ENCODE data around the gene ANO8.

ANO8 gene

DNA sequence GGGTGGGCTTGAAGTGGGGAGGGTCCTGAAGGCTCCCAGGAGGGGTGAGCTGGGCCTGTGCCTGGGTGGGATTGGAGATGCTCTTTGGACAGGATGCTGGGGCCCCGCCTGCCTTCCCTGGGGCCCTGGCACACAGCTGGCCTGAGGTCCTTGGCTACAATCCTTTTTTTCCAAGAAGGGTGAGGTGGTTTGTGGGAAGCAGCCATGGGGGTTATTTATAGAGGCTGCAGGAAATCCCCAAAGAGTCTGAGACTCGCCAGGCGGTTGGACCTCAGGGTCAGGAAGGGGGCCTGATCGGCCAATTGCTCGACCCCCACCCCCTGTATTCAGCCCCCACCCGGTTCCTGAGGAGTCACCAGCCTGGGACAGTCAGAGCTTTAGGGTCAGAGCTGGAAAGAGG is 12.7 kb upstream of the ANO8 start:
- DNase-seq = no peak

DNA sequence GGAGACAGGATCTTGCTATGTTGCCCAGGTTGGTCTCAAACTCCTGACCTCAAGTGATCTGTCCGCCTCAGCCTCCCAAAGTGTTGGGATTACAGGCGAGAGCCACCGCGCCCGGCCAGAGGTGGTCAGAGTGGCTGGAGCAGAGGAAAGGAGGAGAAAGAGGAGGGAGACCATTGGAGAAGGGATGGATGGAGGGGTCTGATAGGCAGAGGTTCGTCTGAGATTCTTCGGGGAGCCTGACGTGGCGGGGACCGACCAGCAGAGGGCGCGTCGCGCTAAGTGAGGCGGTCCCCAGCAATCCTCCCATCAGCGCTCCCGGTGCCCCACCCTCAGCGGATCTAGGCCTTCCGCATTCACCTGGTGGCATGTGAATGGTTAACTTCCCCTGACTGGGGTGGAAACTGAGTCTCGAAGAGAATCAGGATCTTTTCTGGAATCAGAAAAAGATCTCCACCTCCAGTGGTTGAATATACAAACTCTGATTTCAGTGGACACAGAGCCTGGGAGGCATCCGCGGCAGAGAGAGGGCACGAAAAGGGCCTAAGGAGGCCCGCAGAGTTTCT is 11.5 kb upstream of the ANO8 start:
- DNase-seq = peak; percentile 33 to 42

DNA sequence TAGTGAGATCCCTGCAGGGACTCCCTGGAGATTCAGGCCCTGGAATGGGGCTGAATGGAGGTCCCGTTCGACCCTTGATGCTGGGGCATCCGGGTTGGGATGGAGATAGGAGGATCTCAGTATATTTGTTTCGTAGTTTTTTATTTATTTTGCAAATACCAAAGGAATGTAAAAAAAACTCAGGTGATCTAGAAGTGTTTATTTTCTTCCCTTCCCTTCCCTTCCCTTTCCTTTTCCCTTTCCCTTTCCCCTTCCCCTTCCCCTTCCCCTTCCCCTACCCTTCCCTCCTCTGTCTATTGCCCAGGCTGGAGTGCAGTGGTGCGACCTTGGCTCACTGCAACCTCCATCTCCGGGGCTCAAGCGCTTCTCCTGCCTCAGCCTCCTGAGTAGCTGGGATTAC is 7.2 kb upstream of the ANO8 start:
- no peak for DNase-seq

DNA sequence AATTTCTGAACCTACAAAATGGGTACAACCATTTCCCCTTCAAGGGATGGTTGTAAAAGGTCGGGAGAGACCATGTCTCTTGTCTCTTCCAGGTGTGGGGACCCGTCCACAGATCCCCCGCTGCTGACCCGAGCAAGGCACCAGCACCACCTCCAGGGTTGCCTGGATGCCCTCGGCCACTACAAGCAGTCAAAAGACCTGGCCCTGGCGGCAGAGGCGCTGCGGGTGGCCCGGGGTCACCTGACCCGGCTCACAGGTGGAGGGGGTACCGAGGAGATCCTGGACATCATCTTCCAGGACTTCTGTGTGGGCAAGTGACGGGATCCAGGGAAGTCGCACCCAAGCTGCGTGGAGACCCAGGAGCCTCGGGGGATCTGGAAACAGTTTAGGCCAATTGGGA is 6.7 kb upstream of the ANO8 start:
- DNase-seq = no peak

DNA sequence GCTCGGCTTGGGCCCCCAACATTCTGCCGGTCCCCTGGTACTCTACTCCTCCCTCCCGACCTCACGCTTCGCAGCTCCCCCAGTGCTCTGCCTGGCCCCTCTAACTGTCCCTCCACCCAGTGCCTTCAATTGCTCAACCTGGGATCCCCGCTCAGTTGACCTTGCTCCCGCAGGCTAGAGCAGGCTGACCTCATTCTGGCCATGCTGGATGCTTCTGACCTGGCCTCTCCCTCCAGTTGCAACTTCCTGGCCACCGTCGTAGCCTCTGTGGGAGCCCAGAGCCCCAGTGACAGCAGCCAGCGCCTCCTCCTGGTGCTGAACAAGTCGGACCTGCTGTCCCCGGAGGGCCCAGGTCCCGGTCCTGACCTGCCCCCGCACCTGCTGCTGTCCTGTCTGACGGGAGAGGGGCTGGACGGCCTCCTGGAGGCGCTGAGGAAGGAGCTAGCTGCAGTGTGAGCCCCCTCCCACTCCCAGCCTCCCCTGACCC is 6.3 kb upstream of the ANO8 start:
- DNase-seq = no peak

DNA sequence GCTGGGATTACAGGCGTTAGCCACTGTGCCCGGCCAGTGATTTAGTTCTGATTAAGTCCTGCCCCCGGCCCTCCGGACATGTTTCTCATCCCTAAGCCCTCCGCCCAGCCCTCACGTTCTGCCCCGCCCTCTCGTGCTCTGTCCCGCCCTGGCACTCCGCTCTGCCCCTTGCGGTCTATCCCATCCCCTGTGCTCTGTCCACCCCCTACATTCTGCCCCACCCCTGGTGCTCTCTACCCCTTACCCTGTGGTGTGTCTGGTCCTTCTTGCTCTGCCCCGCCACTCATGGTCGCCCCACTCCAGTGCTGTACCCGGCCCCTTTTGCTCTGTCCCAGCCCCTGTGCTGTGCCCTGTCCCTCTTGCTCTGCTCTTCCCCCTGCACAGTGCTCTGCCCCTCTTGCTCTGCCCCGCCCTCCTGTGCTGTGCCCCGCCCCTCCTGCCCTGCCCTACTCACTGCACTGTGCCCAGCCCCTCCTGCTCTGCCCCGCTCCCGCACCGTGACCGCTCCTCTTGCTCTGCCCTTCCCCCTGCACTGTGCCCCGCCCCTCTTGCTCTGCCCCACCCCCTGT is 5.7 kb upstream of the ANO8 start:
- no peak for DNase-seq

DNA sequence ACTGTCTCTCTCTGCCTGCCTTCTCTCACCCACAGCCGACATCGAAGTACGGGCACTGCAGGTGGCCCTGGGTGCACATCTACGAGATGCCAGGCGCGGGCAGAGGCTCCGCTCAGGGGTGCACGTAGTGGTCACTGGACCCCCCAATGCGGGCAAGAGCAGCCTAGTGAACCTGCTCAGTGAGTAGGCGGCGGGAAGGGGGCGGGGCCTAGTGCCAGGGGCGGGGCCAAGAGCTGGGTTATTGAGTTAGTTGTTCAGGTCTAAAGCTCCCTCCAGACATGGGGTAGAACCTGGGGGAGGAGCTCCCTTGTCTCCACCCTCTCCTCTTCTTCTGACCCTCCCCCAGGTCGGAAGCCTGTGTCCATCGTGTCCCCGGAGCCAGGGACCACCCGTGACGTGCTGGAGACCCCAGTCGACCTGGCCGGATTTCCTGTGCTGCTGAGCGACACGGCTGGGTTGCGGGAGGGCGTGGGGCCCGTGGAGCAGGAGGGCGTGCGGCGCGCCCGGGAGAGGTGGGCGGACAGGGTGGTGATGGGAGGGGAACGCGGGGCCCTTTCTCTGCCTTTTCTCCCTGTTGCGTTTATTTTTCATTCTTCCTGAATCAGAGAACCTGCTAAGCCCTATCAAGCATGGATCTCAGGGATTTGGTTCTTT is 4.6 kb upstream of the ANO8 start:
- DNase-seq = no peak

DNA sequence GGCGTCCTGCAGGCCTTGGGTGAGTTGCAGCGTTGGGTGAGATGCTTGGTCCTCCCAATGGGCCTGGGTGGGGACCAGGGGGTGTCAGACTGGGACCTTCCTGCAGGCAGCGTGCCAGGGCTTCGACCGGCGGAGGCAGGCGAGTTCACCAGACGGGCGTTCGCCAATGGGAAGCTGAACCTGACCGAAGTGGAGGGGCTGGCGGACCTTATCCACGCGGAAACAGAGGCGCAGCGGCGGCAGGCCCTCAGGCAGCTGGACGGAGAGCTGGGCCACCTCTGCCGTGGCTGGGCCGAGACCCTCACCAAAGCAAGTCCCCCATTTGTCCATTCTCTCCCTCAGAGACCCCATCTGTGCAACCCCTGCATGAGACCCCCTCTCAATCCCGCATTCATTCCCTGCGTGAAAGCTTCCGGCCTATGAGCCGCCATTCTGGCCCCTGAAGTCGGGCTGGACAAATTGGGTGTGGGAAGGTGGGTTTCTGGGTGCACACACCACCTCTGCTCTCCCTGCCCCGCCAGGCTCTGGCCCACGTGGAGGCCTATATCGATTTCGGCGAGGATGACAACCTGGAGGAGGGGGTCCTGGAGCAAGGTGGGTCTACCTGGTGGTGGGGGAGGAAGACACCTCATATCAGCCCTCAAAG is 3.9 kb upstream of the ANO8 start:
- no peak for DNase-seq

DNA sequence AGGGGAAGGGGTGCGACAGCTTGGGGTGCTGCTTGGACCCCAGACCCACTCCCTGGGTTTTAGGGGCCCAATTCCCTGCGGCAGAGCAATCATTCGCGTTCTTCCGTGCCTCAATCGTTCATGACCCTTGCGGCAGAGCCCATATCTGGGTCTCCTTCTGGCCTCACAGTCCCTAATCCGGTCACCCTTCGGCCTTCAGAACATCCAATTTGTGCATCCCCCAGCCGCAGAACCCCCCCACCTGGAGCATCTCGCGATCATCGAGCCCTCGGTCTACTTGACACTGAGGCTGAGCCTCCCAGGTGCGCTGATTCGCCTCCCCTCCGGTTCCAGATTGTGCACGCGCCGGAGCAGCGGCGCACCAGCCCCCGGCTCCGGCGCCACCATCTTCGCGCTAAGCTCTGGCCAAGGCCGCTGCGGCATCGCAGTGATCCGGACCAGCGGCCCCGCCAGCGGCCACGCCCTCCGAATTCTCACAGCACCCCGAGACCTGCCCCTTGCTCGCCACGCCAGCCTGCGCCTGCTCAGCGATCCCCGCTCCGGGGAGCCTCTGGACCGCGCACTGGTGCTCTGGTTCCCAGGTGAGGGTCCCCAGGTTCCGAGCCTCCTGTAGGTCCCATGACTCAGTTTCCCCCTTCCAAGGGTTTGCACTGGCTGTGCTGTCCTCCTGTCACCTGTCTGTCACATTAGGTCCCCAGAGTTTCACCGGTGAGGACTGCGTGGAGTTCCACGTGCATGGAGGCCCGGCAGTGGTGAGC is 3.2 kb upstream of the ANO8 start:
- DNase-seq = peak in 1 of 2 experiments; percentile 35

DNA sequence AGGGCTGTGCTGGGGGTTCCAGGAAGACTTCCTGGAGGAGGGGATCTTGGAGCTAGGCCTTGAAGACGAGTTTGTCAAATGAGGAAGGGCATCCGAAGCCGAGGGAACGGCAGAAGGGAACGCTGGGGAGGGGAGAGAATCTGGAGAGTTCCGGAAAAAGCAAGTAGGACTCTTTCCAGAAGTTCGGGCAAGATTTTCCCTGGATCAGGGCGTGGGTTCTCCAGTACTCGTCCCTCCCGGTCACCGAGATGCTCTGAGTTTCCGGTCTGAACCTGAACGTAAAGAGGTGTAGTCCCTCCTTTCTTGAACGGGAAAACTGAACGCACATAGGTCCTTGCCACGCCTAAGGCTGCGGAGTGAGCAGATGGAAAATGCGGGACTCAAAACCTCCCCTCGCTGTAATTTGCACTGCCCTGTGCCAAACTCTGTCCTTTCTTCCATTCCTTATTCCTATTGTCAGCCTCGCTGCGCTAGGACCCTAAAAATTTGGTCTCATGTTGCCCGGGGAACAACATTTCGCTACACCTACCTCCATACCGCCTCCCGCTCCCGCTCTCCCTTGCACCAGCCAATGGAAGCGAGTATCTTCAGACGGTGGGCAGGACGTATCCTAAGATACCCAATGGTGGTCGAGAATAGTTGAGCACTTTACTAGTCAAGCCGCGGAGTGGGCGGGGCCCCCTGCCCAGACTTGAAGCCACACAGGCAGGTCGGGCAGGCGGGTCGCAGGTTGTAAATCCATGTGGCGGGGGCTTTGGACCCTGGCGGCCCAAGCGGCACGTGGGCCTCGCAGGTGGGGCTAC is 2.4 kb upstream of the ANO8 start, which contains the start of gene GTPBP3:
GTPBP3 (plus strand) TSS at position 682 of the 803 bp plus-strand sequence; CDS start at position 741, 59 bp downstream.
- DNase-seq = peak; percentile 99

DNA sequence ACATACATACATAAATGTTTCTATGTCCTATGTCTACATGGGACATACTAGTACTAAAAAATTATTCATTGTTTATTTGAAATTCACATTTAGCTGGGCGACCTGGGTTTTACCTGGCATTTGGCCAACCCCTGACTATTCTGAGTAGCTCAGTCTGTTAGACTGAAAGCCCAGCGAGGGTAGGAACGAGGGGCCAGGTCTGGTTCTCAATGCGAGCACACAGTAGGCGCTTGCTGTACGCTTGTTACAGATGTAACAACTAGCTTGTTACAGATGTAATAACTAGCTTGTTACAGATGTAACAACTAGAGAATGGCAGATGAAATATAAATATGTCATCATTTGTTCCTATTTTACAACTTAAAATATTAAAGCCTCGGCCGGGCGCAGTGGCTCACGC is 920 bp upstream of the ANO8 start:
- no peak for DNase-seq

DNA sequence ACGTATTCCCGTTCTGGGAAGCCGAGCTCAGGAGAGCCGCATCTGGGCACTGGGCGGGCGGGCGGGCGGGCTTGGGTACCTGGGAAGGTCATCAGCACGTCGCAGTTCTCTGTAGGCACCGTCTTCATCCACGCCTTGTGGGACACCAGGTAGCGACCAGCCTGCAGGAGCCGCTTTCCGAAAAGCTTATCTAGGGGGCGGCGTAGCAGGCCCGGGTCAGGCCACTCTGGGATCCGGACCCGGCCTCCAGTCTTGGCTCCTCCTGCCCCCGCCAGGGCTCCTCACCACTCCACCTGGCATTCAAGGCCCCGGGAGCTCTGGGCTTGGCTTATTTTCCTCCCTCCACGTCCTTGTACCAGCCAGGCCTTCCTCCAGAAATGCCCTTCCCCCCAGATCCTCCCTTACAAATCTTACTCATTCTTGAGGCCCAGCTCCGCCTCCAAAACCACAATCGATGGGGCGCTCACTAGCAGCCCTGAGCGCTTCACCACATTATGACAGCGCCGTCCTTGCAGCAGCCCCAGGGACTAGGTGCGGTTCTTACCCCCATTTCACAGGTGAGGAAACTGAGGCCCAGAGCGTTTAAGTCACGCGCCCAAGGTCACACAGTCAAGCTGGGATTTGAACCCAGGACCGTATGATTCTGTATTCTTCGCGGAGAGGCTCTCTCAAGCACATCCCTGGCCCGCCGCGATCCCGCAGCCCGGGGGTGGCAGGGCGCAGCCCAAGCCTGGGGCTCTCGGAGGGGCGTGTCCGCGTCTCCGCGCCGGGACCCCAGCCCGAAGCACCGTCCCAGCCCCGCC is 843 bp downstream of the ANO8 start:
- peak in 1 of 2 experiments; percentile 26 for DNase-seq

DNA sequence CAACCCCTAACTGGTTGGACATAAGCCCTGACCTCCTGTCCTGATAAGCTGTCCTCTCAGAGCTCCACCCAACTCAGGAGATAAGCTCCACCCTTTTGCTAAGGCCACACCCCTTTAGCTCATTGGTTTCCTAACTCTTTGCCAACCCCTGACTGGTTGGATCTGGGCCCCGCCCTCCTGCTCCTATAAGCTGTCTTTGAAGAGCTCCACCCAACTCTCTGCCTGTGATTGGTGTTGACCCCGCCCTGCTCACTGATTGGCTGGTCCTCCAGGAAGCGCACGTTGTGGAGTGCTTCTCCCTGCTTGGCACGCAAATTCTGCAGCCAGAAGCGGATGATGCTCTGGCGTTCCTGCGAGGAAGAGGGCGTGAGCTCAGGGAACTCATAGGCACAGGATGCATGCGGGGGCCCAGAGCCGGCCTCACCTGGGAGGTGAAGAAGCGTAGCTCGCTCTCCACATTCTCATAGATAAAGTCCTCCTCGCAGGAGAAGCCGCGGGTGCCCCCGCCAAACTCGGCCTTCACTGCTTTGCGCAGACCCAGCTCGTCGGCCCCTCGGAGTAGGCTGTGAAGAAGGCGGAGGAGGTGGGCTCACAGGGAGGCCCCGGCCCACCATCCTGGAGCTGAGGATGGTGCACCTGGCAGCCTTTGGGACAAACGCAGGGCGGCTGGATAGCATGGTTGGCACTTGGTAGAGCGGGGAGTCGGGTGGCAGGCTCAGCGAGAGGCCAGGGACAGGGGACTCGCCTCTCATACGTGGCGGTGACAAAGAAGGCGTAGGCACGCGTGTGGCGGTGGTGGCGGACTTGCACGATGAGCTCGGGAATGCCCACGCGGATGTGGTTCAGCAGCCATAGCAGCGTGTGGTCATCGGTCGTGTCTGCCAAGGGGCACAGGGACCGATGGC is 1.7 kb downstream of the ANO8 start:
- peak; percentile 99 to 100 for DNase-seq

DNA sequence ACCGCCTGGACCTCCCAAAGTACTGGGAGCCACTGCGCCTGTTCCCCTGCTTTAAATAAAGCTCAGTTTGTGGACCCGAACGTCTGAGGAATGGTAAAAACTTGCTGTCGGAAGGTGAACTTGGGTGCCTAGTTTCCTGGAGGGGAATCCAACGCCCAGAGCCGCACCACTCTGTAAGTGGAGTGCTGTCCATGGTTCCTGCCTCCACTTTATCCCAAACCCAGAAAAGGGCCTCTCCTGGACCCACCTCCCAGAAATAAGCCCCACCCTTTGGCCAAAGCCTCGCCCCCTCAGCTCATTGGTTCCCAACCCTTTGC is 2.3 kb downstream of the ANO8 start:
- DNase-seq = no peak

DNA sequence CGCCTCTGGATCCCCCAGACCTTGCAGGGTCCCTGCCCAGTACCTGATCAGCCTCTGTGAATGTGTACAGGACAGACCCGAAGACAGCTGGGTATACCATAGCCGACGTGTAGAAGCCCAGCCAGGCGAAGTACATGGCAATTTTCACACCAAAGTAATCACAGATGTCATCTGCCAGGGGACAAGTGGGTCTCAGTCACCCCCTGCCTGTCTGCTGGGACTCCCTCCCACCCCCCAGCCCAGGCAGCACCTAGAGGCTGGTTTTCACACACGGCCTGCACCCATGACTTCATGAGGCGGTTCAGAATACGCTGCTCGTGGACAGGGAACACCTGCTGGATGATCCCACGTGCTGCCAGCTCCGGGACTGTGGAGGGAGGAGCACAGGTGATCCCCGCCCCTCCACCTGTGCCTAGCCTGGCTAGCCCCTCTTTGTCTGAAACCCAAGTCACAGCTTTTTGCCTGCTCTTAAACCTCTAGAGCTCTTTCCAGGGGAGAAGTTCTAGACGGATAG is 3.6 kb downstream of the ANO8 start:
- no peak for DNase-seq

DNA sequence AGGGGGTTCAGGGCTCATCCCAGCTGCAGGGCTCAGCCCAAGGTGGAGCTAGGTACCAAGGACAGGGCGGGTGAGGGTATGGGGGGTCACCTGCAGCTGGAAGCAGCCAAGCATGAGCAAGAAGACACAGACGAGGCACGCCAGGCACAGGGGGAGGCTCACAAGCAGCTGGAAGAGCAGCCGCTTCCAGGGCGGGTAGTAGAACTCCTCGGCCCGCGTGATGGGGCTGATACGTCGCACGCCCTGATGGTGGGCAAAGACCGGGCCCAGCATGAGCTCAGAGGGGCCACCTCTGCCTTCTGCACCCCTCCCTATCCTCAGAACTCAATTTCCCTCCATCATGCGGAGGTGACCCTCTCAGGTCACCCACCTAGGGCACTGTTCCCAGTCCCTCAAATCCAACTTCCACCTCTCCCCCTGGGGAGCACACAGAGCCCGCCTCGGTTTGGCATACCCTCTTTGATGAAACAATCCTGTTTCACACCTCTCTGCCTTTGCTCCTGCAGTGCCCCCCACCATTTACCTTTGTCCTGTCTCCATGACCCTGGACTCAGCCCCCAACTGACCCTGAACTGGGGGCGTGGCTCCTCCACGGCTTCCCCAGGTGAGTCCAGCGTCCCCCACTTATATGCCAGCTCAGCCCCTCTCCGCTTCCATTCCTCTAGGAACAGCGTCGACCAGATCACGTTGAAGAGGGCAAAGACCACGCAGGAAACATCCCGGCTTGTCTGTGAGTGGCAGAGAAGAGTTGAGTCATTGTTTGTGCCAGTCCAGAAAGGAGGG is 4.2 kb downstream of the ANO8 start:
- DNase-seq = no peak

DNA sequence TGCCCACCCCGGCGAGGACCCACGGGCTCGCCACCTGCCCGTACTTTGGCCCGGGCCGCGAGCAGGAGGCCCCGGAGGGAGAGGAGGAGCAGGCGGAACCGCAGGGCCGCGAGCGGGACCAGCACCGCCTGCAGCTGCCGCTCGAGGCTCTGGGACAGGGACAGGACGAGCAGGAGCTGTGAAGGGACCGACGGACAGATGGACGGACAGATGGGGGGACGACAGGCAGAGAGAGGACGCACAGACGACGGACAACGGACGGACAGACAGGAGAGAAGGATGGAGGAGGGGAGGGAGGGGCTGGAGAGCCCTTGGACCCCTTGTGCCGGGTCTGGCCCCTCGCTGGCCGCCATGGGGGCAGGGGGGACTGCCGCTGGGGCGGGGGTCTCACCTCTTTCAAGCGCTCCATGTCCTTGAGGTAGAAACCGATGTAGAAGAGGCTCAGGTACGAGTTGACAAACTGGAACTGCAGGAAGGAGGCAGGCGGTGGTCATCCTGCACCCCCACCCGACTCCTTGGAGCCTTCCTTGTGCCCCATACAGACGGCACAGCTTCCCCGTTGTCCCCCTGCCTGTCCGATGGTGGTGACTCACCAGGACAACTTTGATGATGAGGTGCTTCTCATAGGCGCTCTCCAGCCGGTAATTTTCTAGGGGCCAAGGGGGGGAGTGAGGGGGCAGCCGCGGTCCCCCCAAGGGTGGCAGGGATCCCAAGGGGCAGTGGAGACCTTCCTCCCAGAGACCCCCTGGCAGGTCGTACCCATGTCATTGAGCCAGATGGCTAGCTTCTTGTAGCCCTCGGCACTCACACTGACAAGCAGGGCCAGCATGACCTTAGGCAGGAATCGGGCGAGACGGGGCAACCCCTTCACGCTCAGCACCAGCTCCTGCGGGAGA is 5.0 kb downstream of the ANO8 start:
- no peak for DNase-seq
